HG03280 (cell line): ENCODE data around the gene PSMD5.

Experiments used
- ATAC-seq: cut with Tn5 transposase; IDR thresholded peaks from one replicate; pipeline ENCODE4 v1.9.1; 2021; ENCODE audit warnings: mild to moderate bottlenecking, moderate library complexity; ENCODE audit not compliant: unreplicated experiment

The PSMD5 gene

DNA sequence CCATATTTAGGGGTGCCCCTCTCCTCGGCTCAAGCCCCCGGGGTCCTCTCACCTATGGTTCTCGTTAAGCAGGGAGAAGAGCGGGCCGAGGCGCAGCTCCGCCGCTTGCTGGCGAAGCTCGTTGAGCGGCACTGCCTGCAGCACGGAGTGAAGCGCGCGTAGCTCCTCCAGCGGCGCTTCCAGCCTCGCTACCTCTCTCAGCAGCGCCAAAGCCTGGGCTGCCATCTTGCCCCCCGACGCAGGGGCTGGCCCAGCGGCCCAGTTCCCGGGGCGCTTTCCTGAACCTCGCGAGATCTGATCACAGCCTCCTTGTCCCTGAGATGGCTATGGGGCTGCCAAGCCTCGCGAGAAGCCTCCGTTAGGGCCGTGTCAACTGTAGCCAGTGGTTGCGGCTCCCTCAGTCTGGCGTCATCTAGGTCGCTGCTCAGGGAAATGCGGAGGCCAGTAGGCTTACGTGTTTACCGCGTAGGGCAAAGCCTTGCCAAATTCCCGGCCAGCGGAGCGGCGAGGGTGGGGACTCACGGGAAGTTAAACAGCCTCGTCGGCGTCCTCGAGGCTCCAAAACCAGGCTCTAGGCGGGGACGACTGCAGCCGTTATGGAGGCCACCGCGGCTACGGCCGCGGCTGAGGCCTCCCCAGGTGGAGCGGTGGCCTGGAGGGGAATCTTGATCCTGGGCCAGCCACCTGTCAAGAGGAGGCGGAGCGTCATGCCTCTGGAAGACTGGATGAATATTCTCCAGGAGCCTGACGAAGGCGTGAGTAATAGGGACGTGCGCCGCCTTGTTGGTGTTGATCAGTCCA, at the start of gene PSMD5:
TSS of gene PSMD5 (minus strand) at position 238 of the 801 bp plus-strand sequence. CDS start at position 225, 13 bp downstream.
- ATAC-seq, result peak; percentile 99

DNA sequence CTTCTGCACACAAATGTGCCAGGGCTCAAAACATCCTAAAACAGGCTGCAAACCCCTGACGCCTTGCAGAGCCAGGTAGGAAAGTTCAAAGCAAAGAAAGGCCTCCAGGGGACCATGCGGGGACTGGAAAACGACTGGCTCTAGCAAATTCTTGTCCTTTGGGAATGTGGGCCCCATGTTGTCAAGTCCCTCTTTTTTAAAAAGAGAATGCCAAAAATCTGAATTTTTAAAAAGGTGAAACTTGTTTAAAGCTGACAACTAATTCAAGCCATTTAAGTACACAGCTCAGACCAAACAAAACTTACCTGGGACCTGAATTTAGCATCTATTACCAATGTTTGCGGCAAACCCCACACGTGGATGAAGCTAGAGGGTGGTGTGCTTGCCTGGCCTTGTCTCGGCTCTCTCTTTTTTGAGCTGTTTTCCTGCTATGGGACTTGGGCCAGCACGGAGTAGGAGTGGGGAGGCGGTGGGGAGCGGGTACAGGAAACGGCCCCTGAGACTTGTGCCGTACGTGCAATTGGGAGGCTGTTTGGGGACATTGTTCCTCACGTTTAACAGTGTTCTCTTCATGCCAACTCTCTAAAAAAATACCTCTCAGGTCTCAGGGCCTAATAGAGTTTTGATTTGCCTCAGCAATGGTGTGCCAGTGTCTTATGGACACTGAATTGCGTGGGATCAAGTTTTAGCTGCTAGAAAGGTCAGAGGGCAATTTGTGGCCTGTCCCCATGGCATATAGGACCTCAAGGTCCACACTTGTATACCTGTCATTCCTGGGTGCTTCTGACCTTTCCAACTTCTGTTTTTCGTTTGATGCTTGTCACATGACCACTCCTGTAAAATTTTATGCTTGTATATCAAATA, 49.4 kb upstream of the PSMD5 start:
- ATAC-seq, result peak; percentile 24

DNA sequence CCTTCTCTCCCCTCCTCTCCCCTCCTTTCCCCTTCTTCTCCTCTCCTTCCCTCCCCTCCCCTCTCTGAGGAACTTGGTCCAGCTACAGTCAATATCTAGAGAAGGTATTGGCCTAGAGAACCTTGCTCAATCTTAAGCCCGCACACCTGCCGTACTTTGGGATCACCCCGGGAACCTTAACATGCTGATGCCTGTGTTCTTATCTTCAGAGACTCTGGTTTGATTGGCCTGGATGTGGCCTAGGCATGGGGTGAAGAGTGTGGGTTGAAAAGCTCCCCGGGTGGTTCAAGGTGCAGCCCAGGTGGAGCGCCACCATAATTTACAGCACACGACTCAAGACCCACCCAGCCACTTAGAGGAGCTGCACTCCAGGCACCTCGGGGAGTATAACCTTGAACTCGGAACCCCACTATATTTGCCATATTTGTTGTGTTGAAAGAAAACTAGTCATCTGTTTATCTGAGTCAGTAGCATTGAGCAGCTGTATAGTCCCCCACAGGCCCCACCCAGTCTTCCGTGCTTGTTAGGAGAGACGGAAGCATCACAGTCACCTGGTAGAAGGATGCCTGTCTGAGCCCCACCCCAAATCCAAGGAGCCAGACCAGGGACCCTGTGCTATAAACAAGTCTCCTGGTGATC, 48.6 kb upstream of the PSMD5 start:
- no peak for ATAC-seq

- ATAC-seq, result no peak
Observed at GRCh38 chr9:120890320-120891244, 47.9 kb upstream of the PSMD5 start.

GRCh38 chr9:120889606-120890271, 47.0 kb upstream of the PSMD5 start:
- ATAC-seq, result no peak

DNA sequence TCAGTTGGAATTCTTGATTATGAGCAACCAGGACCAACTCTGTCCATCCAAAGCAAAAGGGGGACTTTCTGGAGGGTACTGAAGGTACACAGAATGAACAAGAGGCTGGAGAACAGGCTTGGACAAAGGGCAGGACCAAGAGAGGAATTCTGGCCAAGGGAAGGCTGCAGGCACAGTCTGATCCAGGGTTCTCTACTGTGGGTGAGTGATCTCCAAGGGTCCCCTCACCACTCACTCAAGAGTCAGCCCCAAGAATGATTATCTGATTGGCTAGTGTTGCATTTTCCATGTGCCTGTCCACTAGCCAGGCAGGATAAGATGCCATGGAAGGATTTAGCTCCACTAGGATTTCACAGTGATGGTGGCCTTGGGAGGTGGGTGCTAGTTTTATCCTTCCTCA, 45.9 kb upstream of the PSMD5 start:
- no peak for ATAC-seq

- no peak for ATAC-seq
Observed at GRCh38 chr9:120886490-120886967, 43.8 kb upstream of the PSMD5 start.

- ATAC-seq, result no peak
Observed at GRCh38 chr9:120885958-120886357, 43.2 kb upstream of the PSMD5 start.

DNA sequence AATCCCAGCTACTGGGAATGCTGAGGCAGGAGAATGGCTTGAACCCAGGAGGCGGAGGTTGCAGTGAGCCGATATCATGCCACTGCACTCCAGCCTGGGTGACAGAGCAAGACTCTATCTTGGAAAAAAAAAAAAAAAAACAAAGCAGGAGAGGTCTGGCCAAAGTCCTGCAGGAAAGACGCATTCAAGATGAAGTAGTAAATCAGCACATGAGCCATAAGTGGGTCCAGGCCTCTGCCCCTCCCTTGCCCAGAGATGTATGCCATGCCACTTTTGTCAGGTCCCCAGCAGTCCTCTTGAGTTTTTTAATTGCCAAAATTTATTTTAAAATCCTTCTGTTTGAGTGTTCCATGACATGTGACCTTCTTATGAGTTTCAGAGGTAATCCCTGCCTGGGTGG, 42.7 kb upstream of the PSMD5 start:
- ATAC-seq, result no peak

DNA sequence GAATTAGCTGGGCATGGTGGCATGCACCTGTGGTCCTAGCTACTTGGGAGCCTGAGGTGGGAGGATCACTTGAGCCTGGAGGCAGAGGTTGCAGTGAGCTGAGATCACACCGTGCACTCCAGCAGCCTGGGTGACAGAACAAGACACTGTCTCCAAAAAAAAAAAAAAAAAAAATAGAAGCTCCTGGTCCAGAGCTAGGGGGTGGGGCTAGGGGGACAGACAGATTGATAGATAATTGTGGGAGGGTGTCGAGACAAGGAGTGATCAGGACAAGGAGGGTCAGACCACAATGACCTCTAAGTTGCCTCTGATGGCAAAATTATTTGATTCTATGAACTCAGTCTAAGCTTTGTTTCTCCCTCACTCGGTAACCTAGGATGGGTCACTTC, 40.9 kb upstream of the PSMD5 start:
- ATAC-seq, result no peak

DNA sequence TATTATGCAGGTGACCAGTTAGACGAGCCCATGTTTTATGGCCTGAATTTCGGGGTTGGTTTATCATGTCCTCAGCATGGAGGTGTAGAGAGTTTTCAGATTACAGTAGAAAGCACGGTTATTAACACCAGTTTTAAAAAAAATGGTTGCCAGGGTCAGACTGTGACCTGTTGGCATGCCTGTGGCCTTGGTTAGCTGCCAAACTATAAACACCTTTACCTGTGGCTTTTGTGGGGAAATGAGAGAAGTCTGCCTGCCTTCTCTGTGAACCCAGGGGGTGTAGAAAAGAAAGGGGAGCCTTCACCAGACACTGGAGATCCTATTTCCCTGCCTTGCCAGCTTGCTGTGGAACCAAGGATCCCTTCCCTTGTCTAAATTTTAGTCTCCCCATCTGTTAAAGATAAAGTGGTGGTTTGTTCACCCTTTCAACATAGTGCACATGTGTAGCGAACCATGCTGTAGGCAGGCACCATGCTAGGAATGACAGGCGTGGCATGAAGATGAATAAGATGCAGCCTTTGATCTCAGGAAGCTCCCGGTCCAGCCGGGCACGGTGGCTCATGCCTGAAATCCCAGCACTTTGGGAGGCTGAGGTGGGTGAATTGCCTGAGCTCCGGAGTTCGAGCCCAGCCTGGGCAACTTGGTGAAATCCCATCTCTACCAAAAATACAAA, 40.3 kb upstream of the PSMD5 start:
- no peak for ATAC-seq

GRCh38 chr9:120879446-120879845, 36.7 kb upstream of the PSMD5 start:
- no peak for ATAC-seq

- ATAC-seq, result no peak
Observed at GRCh38 chr9:120878188-120879130, 35.7 kb upstream of the PSMD5 start.

DNA sequence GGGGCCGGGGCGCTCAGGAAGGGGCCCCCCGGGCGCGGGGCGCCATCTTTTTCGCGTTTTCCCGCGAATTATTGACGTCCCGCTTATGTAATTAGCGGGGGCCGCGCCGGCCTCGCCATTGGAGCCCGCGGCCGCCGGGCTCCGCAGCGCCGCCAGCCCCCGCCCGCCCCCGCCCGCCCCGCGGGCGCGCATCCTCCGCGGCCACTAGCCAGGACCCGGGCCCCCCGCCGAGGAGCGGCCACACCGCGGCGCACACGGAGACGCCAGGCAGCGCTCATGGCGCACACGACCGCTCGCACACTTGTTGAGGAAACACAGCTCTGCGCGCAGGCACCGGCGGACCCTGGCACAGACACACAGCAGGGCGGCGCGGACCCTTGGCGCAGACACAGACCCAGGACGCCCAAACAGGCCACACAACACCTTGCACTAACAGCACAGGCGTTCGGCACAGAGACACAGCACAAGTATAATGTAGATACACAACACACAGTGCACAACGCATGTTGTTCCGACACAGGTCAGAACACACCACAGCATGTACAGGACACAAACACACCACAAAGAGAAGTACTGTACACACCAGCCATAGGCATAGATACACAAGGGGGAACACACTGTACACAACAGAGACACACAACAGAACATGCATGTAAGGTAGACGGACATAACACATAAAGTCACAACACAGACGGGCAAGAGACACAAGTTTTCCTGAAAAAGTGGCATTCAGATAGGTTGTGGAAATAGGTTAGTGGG, 34.7 kb upstream of the PSMD5 start:
- peak; percentile 55 for ATAC-seq

- peak; percentile 11 for ATAC-seq
Observed at GRCh38 chr9:120876842-120877240, 34.1 kb upstream of the PSMD5 start, which contains the start of gene PHF19. Gene PHF19 (minus strand): TSS chr9:120877188. CDS start chr9:120874741, 2,447 bp downstream.

DNA sequence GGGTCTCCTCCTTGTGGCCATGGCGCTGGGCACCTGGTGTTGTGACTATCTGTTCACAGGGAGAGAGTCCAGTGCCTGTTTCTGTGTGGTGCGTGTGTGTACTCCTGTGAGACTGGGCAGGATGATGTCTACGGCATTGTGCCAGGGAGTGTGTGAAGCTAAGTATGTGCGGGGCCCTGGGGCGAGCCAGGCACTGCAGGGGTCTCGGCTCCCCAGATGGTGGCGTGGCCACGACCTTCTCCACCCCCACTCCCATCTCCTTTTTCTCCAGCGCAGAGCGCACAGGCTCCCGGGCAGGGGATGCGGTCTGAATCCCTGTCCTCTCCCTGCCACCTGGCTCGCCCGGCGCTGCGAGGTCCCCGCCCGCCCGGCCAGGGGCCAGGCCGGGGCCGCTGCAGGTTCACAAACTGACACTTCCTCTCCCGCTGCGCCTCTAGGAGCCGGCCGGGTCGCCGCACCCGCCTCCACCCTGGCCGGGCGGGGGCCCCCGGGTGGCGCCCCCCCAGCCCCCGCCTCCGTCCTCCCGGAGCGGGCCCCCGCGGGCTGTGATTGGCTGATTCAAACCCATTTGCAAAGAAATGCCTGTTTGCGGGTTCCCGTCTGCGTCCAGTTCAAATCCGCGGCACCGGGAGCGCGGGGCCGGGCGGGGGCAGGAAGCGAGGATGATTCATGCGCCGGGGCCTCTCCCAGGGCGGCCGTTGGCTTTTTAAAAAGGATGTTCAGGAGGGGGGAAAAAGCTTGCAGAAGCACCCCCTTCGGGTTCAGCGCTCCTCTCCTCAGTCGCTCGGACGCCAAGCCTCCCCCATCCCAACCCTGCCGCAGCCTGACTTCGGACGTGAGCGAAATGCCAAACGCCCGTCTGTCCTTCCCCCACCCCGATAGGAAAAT, 33.5 kb upstream of the PSMD5 start:
- peak; percentile 57 for ATAC-seq
